Astrocyte (in vitro differentiated cells and primary cell): ENCODE results near the gene CPNE6.

Experiments used
- CTCF ChIP-seq: IDR thresholded peaks from 2 replicates; pipeline ENCODE4 v1.5.1; 2011; ENCODE audit warnings: low read depth, mild to moderate bottlenecking, inconsistent platforms, low read length, moderate library complexity; ENCODE audit not compliant: insufficient read depth
- EZH2 ChIP-seq: IDR thresholded peaks from 2 replicates; pipeline ENCODE4 v1.6.1; 2012; ENCODE audit warnings: mild to moderate bottlenecking, low read length, inconsistent platforms; ENCODE audit not compliant: insufficient read depth

GRCh38 chr14:24042746-24043145 lies 28.6 kb upstream of the CPNE6 start:
- TF ChIP-seq CTCF = no peak
- TF ChIP-seq EZH2 = no peak
